ENCODE results near the gene NMT1. TPM values are rescaled to one million over a fixed set of nuclear protein-coding genes. Genes with fewer than 3 reads are reported as not detected.
A peak's percentile ranks its signal among the peaks of the same experiment; 100 is the strongest.

NMT1 gene
- polyA plus RNA-seq, 1 of the 3 experiments (the other 2 are of a cell fraction), result 30.1 TPM

DNA sequence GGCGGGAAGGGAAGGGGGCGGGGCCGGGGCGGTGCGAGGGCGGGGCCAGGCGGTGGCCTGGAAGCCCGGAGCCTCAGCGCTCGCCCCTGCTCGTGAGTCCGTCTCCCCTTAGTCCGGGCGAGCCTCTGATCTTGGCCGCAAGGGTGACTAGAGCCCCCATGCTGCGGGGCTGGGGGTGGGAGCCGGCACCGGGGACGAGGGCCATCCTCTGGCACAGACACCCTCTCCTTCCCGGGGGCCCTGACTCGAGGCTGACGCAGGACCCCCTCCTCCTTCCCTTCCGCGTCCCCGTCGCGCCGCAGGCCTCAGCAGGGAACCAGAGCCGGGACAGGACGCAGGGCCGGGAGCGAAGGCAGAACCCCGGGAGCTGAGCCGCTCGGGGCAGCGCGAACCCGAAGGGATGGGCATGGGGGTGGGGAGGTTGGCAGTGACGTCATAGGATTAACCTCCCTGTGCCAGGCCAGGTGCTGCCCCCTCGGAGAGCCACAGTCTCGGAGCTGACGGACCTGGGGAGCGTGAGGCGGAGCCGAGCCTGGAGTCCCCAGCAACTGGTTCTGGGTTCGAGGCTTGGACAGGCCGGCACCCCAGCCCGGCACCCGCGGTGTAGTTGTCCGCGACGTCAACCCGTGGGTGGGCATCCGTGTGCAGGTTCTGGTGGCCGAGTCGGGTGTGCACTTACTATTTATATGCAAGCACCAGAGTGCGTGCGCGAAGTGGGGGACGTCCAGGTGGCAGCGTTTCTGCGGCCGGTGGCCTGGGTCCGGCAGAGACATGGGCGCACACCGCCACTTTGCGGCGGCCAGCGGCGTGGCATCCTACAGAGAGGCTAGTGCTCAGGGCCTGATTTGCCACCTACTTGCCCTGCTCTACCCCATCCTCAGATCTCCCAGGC lies 71.7 kb downstream of the NMT1 start (continued):
- no peak for TF ChIP-seq MEF2A (IDR thresholded peaks at IDR 0.05; ENCODE audit: borderline replicate concordance, low read depth)
- TF ChIP-seq RAD21 (IDR thresholded peaks at IDR 0.05; ENCODE audit: low read length), result peak; percentile 84
- peak; percentile 54; the same call in 1 of the 2 replicates for TF ChIP-seq SMC3 (IDR thresholded peaks at IDR 0.05; ENCODE audit: low read depth, low read length)
- TF ChIP-seq, protein P1, sequence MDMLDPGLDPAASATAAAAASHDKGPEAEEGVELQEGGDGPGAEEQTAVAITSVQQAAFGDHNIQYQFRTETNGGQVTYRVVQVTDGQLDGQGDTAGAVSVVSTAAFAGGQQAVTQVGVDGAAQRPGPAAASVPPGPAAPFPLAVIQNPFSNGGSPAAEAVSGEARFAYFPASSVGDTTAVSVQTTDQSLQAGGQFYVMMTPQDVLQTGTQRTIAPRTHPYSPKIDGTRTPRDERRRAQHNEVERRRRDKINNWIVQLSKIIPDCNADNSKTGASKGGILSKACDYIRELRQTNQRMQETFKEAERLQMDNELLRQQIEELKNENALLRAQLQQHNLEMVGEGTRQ (IDR thresholded peaks at IDR 0.05; ENCODE audit: borderline replicate concordance, low read depth, low read length), result no peak
- TF ChIP-seq FOXM1 (IDR thresholded peaks at IDR 0.05; ENCODE audit: low read depth), result no peak
- TF ChIP-seq YY1 (IDR thresholded peaks at IDR 0.05; ENCODE audit: low read depth), result no peak
- TF ChIP-seq, protein P2, sequence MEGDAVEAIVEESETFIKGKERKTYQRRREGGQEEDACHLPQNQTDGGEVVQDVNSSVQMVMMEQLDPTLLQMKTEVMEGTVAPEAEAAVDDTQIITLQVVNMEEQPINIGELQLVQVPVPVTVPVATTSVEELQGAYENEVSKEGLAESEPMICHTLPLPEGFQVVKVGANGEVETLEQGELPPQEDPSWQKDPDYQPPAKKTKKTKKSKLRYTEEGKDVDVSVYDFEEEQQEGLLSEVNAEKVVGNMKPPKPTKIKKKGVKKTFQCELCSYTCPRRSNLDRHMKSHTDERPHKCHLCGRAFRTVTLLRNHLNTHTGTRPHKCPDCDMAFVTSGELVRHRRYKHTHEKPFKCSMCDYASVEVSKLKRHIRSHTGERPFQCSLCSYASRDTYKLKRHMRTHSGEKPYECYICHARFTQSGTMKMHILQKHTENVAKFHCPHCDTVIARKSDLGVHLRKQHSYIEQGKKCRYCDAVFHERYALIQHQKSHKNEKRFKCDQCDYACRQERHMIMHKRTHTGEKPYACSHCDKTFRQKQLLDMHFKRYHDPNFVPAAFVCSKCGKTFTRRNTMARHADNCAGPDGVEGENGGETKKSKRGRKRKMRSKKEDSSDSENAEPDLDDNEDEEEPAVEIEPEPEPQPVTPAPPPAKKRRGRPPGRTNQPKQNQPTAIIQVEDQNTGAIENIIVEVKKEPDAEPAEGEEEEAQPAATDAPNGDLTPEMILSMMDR (IDR thresholded peaks at IDR 0.05), result peak; percentile 74
- no peak for TF ChIP-seq GABPA (IDR thresholded peaks at IDR 0.05; ENCODE audit: low read depth)
- no peak for TF ChIP-seq FOSL2 (IDR thresholded peaks at IDR 0.05; ENCODE audit: borderline replicate concordance, low read depth)
- peak; percentile 49; the same call in 1 of the 2 replicates for TF ChIP-seq MXI1 (IDR thresholded peaks at IDR 0.05; ENCODE audit: low read depth, low read length)

DNA sequence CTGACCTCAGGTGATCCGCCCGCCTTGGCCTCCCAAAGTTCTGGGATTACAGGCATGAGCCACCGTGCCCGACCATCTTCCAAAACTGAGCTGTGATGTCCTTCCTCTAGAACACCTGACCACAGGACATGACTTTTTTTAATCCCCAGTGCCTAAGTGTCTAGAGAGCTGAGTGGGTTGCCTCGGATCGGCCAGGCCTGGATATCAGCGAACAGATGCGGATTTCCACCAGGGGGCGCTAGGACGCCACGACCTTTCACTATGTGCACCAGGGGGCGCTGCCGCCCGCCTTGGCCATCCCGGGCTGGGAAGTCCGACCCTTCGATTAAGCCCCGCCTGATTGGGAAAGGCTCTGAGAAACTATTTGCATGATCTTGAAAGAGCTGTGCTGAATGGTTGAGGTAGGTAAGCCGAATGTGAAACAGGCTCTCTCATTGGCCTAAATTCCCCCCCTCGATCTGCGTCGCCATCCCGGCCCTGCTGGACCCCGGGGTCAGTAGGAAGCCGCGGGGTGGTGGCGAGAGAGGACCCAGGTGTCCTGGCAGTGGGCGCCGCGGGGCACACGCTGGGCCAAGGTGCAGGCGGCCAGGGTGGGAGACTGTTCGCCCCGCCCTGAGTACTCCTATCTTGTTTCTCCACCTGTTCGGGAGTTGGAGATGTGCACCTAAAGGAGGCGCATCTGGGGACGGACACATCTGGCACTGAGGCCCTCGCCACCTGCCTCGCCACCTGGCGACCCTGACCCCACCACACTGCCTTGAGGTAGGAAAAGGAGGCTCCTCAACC lies 74.3 kb downstream of the NMT1 start, which contains the start of gene ACBD4:
Gene ACBD4 (plus strand): TSS at position 496 of the 786 bp plus-strand sequence. CDS start 458 bp downstream, outside the sequence.
- Histone ChIP-seq H3K4me2 (peak within 1 kb of the TSS; percentile 95), H3K27ac (ENCODE audit: low read depth in 2 of 2, low read length in 1 of 2) (peak within 1 kb of the TSS in 1 of 2 experiments; percentile 60; a peak in 1 of 4 replicates), H3K79me2 (ENCODE audit: insufficient read depth) (peaks cover 18% of the 10 kb centered on the region), H4K20me1 (ENCODE audit: insufficient read depth) (no peaks in the 10 kb centered on the region), H3F3A (replicated peaks; ENCODE audit: insufficient read depth) (peaks cover 6% of the 10 kb centered on the region), H3K27me3 (ENCODE audit: insufficient read depth) (no peaks in the 10 kb centered on the region), H3K9me2 (no peaks in the 10 kb centered on the region), H3K4me3 (ENCODE audit: low read depth in 2 of 2, low read length in 1 of 2) (peak within 1 kb of the TSS; percentile 81 to 85), H3K4me1 (ENCODE audit: control insufficient read depth in 1 of 2, insufficient read depth in 2 of 2, low read depth in 1 of 2, low read length in 1 of 2) (peaks cover 0 to 25% of the 10 kb centered on the region in 2 experiments; a peak in 1 of 4 replicates), H2AFZ (ENCODE audit: low read depth) (peak within 1 kb of the TSS; percentile 60), H3K9me3 (no peaks in the 10 kb centered on the region), H3K36me3 (replicated peaks in 1 of 2; ENCODE audit: control insufficient read depth in 1 of 2, insufficient read depth in 2 of 2, low read length in 1 of 2) (peaks cover 0 to 3% of the 10 kb centered on the region in 2 experiments), H3K9ac (peak within 1 kb of the TSS; percentile 61)
- ChIA-PET CTCF (interaction anchor here (0.5 to 10.8 kb wide), 100 partner anchors 11 to 867 kb away, joined by 3 to 209 read pairs (median 5); partner anchors contain the start of genes EFTUD2, FMNL1, HEXIM1 and HEXIM2), POLR2A (interaction anchor here (1.2 to 5.4 kb wide), 5 partner anchors 11 to 63 kb away, joined by 3 to 47 read pairs (median 8); partner anchors contain the start of gene HEXIM1)
- 4% methylated on average over 21 of the region's 40 CpGs for WGBS (ENCODE audit: low lambda C conversion rate)
- peak; percentile 96 for DNase-seq
- peak; percentile 64 for TF ChIP-seq CHD2 (IDR thresholded peaks at IDR 0.05; ENCODE audit: low read length, partially characterized antibody)
- TF ChIP-seq, protein P3, sequence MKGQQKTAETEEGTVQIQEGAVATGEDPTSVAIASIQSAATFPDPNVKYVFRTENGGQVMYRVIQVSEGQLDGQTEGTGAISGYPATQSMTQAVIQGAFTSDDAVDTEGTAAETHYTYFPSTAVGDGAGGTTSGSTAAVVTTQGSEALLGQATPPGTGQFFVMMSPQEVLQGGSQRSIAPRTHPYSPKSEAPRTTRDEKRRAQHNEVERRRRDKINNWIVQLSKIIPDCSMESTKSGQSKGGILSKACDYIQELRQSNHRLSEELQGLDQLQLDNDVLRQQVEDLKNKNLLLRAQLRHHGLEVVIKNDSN (IDR thresholded peaks at IDR 0.05; ENCODE audit: borderline replicate concordance, low read depth), result no peak
- TF ChIP-seq POLR2AphosphoS5 (IDR thresholded peaks at IDR 0.05; ENCODE audit: low read depth, low read length), result peak; percentile 52; the same call in 1 of the 2 replicates
- TF ChIP-seq, protein P4, sequence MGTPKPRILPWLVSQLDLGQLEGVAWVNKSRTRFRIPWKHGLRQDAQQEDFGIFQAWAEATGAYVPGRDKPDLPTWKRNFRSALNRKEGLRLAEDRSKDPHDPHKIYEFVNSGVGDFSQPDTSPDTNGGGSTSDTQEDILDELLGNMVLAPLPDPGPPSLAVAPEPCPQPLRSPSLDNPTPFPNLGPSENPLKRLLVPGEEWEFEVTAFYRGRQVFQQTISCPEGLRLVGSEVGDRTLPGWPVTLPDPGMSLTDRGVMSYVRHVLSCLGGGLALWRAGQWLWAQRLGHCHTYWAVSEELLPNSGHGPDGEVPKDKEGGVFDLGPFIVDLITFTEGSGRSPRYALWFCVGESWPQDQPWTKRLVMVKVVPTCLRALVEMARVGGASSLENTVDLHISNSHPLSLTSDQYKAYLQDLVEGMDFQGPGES (IDR thresholded peaks at IDR 0.05; ENCODE audit: low read depth, low read length), result peak; percentile 29; the same call in 1 of the 2 replicates
- no peak for TF ChIP-seq JUND (IDR thresholded peaks at IDR 0.05)
- peak; percentile 31; the same call in 1 of the 2 replicates for TF ChIP-seq SIN3A (IDR thresholded peaks at IDR 0.05; ENCODE audit: borderline replicate concordance, low read depth, low read length)
- TF ChIP-seq, protein P5, sequence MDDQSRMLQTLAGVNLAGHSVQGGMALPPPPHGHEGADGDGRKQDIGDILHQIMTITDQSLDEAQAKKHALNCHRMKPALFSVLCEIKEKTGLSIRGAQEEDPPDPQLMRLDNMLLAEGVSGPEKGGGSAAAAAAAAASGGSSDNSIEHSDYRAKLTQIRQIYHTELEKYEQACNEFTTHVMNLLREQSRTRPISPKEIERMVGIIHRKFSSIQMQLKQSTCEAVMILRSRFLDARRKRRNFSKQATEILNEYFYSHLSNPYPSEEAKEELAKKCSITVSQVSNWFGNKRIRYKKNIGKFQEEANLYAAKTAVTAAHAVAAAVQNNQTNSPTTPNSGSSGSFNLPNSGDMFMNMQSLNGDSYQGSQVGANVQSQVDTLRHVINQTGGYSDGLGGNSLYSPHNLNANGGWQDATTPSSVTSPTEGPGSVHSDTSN (IDR thresholded peaks at IDR 0.05), result no peak
- TF ChIP-seq TCF12 (IDR thresholded peaks at IDR 0.05), result no peak
- no peak for TF ChIP-seq YY1 (IDR thresholded peaks at IDR 0.05; ENCODE audit: low read depth)

Data from SK-N-SH (cell line).